ENCODE data around the gene SMOC2.

DNA sequence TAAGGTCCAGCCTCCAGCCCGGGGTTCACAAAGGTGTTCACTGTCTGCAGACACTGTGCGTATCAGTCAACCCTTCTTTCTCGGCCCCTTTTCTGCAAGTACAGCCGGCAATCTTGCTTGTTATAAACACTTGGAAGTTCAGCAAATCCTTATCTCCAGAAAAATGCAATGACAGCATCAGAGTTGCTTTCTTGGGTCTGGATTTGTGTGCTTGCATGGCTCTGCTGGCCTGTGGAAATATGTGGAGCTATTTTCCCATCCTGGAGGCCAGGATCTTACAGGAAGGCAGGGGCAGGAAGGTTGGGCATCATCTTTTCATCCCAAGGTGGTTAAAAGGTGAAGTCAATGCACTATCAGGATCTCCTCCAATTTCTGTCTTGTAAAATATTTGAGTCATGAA lies 100.3 kb downstream of the SMOC2 start:
- TF ChIP-seq, protein P1, sequence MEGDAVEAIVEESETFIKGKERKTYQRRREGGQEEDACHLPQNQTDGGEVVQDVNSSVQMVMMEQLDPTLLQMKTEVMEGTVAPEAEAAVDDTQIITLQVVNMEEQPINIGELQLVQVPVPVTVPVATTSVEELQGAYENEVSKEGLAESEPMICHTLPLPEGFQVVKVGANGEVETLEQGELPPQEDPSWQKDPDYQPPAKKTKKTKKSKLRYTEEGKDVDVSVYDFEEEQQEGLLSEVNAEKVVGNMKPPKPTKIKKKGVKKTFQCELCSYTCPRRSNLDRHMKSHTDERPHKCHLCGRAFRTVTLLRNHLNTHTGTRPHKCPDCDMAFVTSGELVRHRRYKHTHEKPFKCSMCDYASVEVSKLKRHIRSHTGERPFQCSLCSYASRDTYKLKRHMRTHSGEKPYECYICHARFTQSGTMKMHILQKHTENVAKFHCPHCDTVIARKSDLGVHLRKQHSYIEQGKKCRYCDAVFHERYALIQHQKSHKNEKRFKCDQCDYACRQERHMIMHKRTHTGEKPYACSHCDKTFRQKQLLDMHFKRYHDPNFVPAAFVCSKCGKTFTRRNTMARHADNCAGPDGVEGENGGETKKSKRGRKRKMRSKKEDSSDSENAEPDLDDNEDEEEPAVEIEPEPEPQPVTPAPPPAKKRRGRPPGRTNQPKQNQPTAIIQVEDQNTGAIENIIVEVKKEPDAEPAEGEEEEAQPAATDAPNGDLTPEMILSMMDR (IDR thresholded peaks at IDR 0.05), result no peak
- TF ChIP-seq EZH2 (IDR thresholded peaks at IDR 0.05; ENCODE audit: borderline replicate concordance, insufficient read depth, low read depth, low read length, poor library complexity, severe bottlenecking), result no peak

Data from B cell (primary cell).